SH-SY5Y (cell line): ENCODE results near the gene FBH1.

Experiments
- GATA2 ChIP-seq: IDR thresholded peaks from 2 replicates; pipeline ENCODE4 v1.6.1; 2011; ENCODE audit warnings: mild to moderate bottlenecking, low read depth, low read length
- GATA3 ChIP-seq: IDR thresholded peaks from 2 replicates; pipeline ENCODE4 v1.6.1; 2011; ENCODE audit warnings: low read depth, mild to moderate bottlenecking, low read length, moderate library complexity

DNA sequence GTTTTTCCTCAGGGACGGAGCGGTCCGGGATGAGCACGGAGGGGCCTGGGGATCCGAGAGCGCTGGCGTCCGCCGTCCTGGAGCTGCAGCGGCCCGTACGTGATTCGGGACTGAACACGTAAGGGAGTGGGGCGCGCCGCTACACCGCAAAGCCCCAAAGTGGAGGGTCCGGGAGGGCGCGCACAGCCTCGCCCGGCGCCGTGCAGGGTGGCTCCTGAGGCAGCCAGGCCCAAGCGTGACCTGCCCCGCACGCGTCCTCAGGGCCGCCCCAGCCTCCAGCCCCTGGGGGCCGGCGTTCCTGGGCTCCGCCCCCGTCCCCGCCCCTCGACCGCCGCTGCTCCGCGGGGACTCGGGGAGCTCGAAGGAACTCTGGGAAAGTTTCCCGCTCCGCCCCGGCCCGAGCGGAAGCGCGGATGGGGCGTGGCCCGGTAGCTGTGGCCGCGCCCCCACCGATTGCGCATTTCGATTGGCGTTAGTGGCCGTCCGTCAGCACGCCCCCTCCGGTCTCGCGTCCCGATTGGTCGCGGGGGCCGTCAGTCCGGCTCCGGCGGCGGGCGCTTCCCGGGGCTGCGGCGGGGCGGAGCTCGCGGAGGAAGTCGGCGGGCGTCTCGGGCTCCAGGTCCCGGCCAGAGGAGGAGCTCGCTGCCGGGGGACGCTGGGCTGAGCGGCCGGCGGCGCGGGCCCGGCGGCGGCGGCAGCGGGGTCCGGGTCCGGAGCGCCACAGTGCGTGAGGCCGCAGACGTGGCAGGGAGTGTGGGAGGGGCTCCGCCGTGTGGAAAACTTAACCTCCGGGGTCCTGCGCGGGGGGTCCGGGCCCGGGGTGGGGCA is at the start of gene FBH1, which contains the start of gene ANKRD16:
- TF ChIP-seq GATA3 (no peak), GATA2 (no peak)
